Neuronal stem cell (in vitro differentiated cells): ENCODE measurements around the gene RNF157. TPM values are rescaled to one million over a fixed set of nuclear protein-coding genes. Genes with fewer than 3 reads are reported as not detected.

ENCODE experiments used
- DNase-seq: peaks from one replicate; pipeline ENCODE4 v3.0.0-alpha.2; 2013; ENCODE audit warnings: low spot score
- H2AFZ ChIP-seq: one replicate; pipeline ENCODE4 v1.6.1; 2013; ENCODE audit warnings: mild to moderate bottlenecking, low read length, inconsistent platforms
- H2AK5ac ChIP-seq: 2 replicates; pipeline ENCODE4 v1.6.1; 2013; ENCODE audit warnings: low read depth, mild to moderate bottlenecking, inconsistent platforms, low read length, moderate library complexity, mixed read lengths
- H2BK120ac ChIP-seq: 2 replicates; pipeline ENCODE4 v1.6.1; 2013; ENCODE audit warnings: low read depth, mild to moderate bottlenecking, inconsistent platforms, low read length, moderate library complexity, mixed read lengths
- H2BK12ac ChIP-seq: one replicate; pipeline ENCODE4 v1.6.1; 2013; ENCODE audit warnings: low read length, inconsistent platforms
- H2BK15ac ChIP-seq: 2 replicates; pipeline ENCODE4 v1.6.1; 2013; ENCODE audit warnings: mild to moderate bottlenecking, low read length, inconsistent platforms, mixed read lengths
- H2BK5ac ChIP-seq: one replicate; pipeline ENCODE4 v1.6.1; 2013; ENCODE audit warnings: inconsistent platforms, mild to moderate bottlenecking, low read length, moderate library complexity
- H3K14ac ChIP-seq: one replicate; pipeline ENCODE4 v1.6.1; 2013; ENCODE audit warnings: low read length, inconsistent platforms
- H3K18ac ChIP-seq: 2 replicates; pipeline ENCODE4 v1.6.1; 2013; ENCODE audit warnings: low read length, inconsistent platforms
- H3K23ac ChIP-seq: 2 replicates; pipeline ENCODE4 v1.6.1; 2013; ENCODE audit warnings: low read depth, mild to moderate bottlenecking, mixed read lengths, low read length, inconsistent platforms; ENCODE audit not compliant: poor library complexity
- H3K27ac ChIP-seq: replicated peaks from 3 replicates; pipeline ENCODE4 v1.5.1; 2013; ENCODE audit warnings: low read length, inconsistent platforms
- H3K27me3 ChIP-seq, 3 experiments: 2 replicates each; pipeline ENCODE4 v1.6.1; 2013; ENCODE audit warnings: low read length in 3 of 3, mild to moderate bottlenecking in 2 of 3, inconsistent platforms in 1 of 3, low read depth in 1 of 3, mixed read lengths in 1 of 3, moderate library complexity in 1 of 3; ENCODE audit not compliant: control insufficient read depth in 3 of 3, insufficient read depth in 3 of 3
- H3K36me3 ChIP-seq, 2 donors: replicated peaks in 1 of 2; 2 replicates each; pipeline ENCODE4 v1.6.1; 2013; ENCODE audit warnings: low read length in 2 of 2; ENCODE audit not compliant: control insufficient read depth in 2 of 2, insufficient read depth in 2 of 2
- H3K4ac ChIP-seq: 2 replicates; pipeline ENCODE4 v1.6.1; 2013; ENCODE audit warnings: inconsistent platforms, mild to moderate bottlenecking, low read length, moderate library complexity
- H3K4me1 ChIP-seq, 2 donors: 1 replicate in 1 of 2; 2 replicates in 1 of 2; pipeline ENCODE4 v1.6.1; 2013; ENCODE audit warnings: low read length in 2 of 2, low read depth in 1 of 2; ENCODE audit not compliant: control insufficient read depth in 2 of 2, insufficient read depth in 1 of 2
- H3K4me2 ChIP-seq: one replicate; pipeline ENCODE4 v1.6.1; 2013; ENCODE audit warnings: mild to moderate bottlenecking, low read length, inconsistent platforms; ENCODE audit not compliant: insufficient read depth, poor library complexity, severe bottlenecking
- H3K4me3 ChIP-seq, 2 donors: 2 replicates each; pipeline ENCODE4 v1.5.1; 2013; ENCODE audit warnings: low read length in 2 of 2, mild to moderate bottlenecking in 2 of 2, inconsistent platforms in 1 of 2, moderate library complexity in 1 of 2
- H3K79me1 ChIP-seq: one replicate; pipeline ENCODE4 v1.6.1; 2013; ENCODE audit warnings: low read depth, mild to moderate bottlenecking, inconsistent platforms, low read length, moderate library complexity
- H3K9ac ChIP-seq: one replicate; pipeline ENCODE4 v1.6.1; 2013; ENCODE audit warnings: mild to moderate bottlenecking, low read depth, low read length, inconsistent platforms; ENCODE audit not compliant: poor library complexity
- H3K9me3 ChIP-seq, 2 donors: replicated peaks in 1 of 2; 2 replicates each; pipeline versions ENCODE3 to v1.6.1; 2013; ENCODE audit warnings: low read length in 2 of 2, mild to moderate bottlenecking in 2 of 2, inconsistent platforms in 1 of 2, low read depth in 1 of 2, mixed read lengths in 1 of 2, moderate library complexity in 1 of 2; ENCODE audit not compliant: control insufficient read depth in 2 of 2, insufficient read depth in 1 of 2
- H4K8ac ChIP-seq: one replicate; pipeline ENCODE4 v1.6.1; 2013; ENCODE audit warnings: low read depth, mild to moderate bottlenecking, inconsistent platforms, low read length, moderate library complexity
- H4K91ac ChIP-seq: one replicate; pipeline ENCODE4 v1.6.1; 2013; ENCODE audit warnings: low read length, low read depth, mild to moderate bottlenecking, inconsistent platforms; ENCODE audit not compliant: poor library complexity
- WGBS, 2 donors: extraction: QIAGEN DNeasy Blood & Tissue Kit; methylation state at CpG; one replicate each; pipeline ENCODE4 v1.1.7; 2013; ENCODE audit warnings: missing lambda C conversion rate in 2 of 2, mixed read lengths in 1 of 2; ENCODE audit not compliant: insufficient read length in 2 of 2, insufficient replicate concordance in 1 of 2; ENCODE audit errors: extremely low coverage in 2 of 2; 5-methylcytosine and 5-hydroxymethylcytosine counted together
- small RNA-seq: library from polyadenylated mRNA; stranded (forward); fragments of <200 nt; extraction: miRNeasy Mini kit (QIAGEN cat#:217004); gene quantifications from one replicate; pipeline ENCODE3, GENCODE V24; 2013; ENCODE audit not compliant: insufficient read depth

Gene RNF157

GRCh38 chr17:76094046-76094445, 146.2 kb downstream of the RNF157 start:
- peaks cover 40 to 92% of the 10 kb centered on the region in 2 donors for H3K36me3 ChIP-seq

GRCh38 chr17:76092526-76093413, 147.5 kb downstream of the RNF157 start:
- Histone ChIP-seq H3K4ac (no peak overlapping the region), H4K91ac (no peak overlapping the region), H3K18ac (peak overlapping the region; percentile 28), H2BK120ac (no peak overlapping the region), H3K79me1 (peaks cover 2% of the 10 kb centered on the region), H2AFZ (no peak overlapping the region), H3K4me3 (no peak overlapping the region), H2AK5ac (no peak overlapping the region), H3K23ac (no peak overlapping the region), H3K4me1 (no peaks in the 10 kb centered on the region), H4K8ac (no peak overlapping the region), H3K9me3 (no peaks in the 10 kb centered on the region), H3K27me3 (no peaks in the 10 kb centered on the region), H2BK5ac (no peak overlapping the region), H2BK12ac (no peak overlapping the region), H3K36me3 (peaks cover 50 to 96% of the 10 kb centered on the region in 2 donors), H3K14ac (no peak overlapping the region), H3K4me2 (no peak overlapping the region), H2BK15ac (no peak overlapping the region), H3K27ac (no peak overlapping the region), H3K9ac (no peak overlapping the region)
- no CpG with 5 or more reads among the region's 20 CpGs for WGBS, 2 donors
- no peak for DNase-seq

More at GRCh38 chr17:76094046-76094445, 146.2 kb downstream of the RNF157 start:
- Histone ChIP-seq H2BK120ac (no peak overlapping the region), H3K9ac (no peak overlapping the region), H2AFZ (no peak overlapping the region), H3K27ac (no peak overlapping the region), H3K23ac (no peak overlapping the region), H3K4me2 (no peak overlapping the region), H2AK5ac (no peak overlapping the region), H3K4me1 (no peaks in the 10 kb centered on the region), H3K79me1 (peaks cover 2% of the 10 kb centered on the region), H3K9me3 (no peaks in the 10 kb centered on the region), H4K8ac (no peak overlapping the region), H3K4me3 (no peak overlapping the region), H3K4ac (no peak overlapping the region), H4K91ac (no peak overlapping the region), H3K27me3 (no peaks in the 10 kb centered on the region), H3K18ac (no peak overlapping the region), H2BK15ac (no peak overlapping the region), H3K14ac (no peak overlapping the region), H2BK5ac (no peak overlapping the region), H2BK12ac (no peak overlapping the region)
- WGBS, 2 donors: no CpG with 5 or more reads among the region's 11 CpGs
- DNase-seq: no peak

Small RNAs within 50 kb of the gene (small RNA-seq; reads per million reads assigned to genes)
- gene ATP5MGP6 (not detected), gene MIR6868 (3.9 reads per million, percentile 6 among the genes with 10 or more reads in this experiment)
